ENCODE measurements around the gene CUL4B. TPM values are rescaled to one million over a fixed set of nuclear protein-coding genes. Genes with fewer than 3 reads are reported as not detected.
A peak's percentile ranks its signal among the peaks of the same experiment; 100 is the strongest.

Gene CUL4B
- 10 to 100 TPM; 38.7 to 45.5 (median 45.1) TPM for total RNA-seq

GRCh38 chrX:120560842-120561633 is at the start of gene CUL4B:
TSS of gene CUL4B (minus strand) at chrX:120560962. CDS start at chrX:120560638, 324 bp downstream.
- no peaks in the 10 kb centered on the region for H3K9me3 ChIP-seq
- H3K4me3 ChIP-seq, result peak within 1 kb of the TSS; percentile 55 to 80 (median 63)
- peak within 1 kb of the TSS; percentile 96 to 99 for H3K27ac ChIP-seq
- peaks cover 0 to 4% of the 10 kb centered on the region in 2 donors for H3K27me3 ChIP-seq
- H3K4me1 ChIP-seq, result peaks cover 3 to 4% of the 10 kb centered on the region in 2 donors
- intact Hi-C loops (cut with DNase I; ENCODE audit: low total_unique reads), result no loop called here
- TF ChIP-seq CTCF (IDR thresholded peaks at IDR 0.05), result no peak
- peak; percentile 39 for TF ChIP-seq POLR2A (IDR thresholded peaks at IDR 0.05)
- peak; percentile 47 to 79 (median 77) for TF ChIP-seq POLR2AphosphoS5 (IDR thresholded peaks at IDR 0.05)
- no peaks in the 10 kb centered on the region for H3K36me3 ChIP-seq
- peak; percentile 91 to 93 for DNase-seq (ENCODE audit: low spot score in 2 of 2)

- intact Hi-C loops (cut with DNase I; ENCODE audit: low total_unique reads), result no loop called here
- H3K4me3 ChIP-seq, result peak overlapping the region; percentile 58 to 72 (median 63)
- no peaks in the 10 kb centered on the region for H3K4me1 ChIP-seq
- TF ChIP-seq POLR2AphosphoS5 (IDR thresholded peaks at IDR 0.05), result no peak
- no peak for TF ChIP-seq CTCF (IDR thresholded peaks at IDR 0.05)
- no peak for TF ChIP-seq POLR2A (IDR thresholded peaks at IDR 0.05)
- no peaks in the 10 kb centered on the region for H3K36me3 ChIP-seq
- H3K9me3 ChIP-seq, result no peaks in the 10 kb centered on the region
- DNase-seq (ENCODE audit: low spot score in 2 of 2), result no peak
- peak overlapping the region; percentile 87 to 92 for H3K27ac ChIP-seq
- no peaks in the 10 kb centered on the region for H3K27me3 ChIP-seq
These were observed 43.6 kb upstream of the CUL4B start for GRCh38 chrX:120604361-120604782.

- TF ChIP-seq POLR2AphosphoS5 (IDR thresholded peaks at IDR 0.05) (peak; percentile 21 to 41 (median 36)), POLR2A (IDR thresholded peaks at IDR 0.05) (no peak), CTCF (IDR thresholded peaks at IDR 0.05) (no peak)
- DNase-seq (ENCODE audit: low spot score in 2 of 2), result peak; percentile 67 to 84
- Histone ChIP-seq H3K36me3 (no peaks in the 10 kb centered on the region), H3K27me3 (no peaks in the 10 kb centered on the region), H3K9me3 (no peaks in the 10 kb centered on the region), H3K4me1 (no peaks in the 10 kb centered on the region), H3K4me3 (peak within 1 kb of the TSS; percentile 58 to 72 (median 63)), H3K27ac (peak within 1 kb of the TSS; percentile 87 to 92)
- intact Hi-C loops (cut with DNase I; ENCODE audit: low total_unique reads), result no loop called here
These were observed 43.1 kb upstream of the CUL4B start, which contains the start of gene MCTS1 for GRCh38 chrX:120603707-120604360. TSS of gene MCTS1 (plus strand) at chrX:120604101. CDS start at chrX:120604237, 136 bp downstream.

- no peak overlapping the region for H3K27ac ChIP-seq
- no peaks in the 10 kb centered on the region for H3K4me1 ChIP-seq
- no peaks in the 10 kb centered on the region for H3K9me3 ChIP-seq
- no peak overlapping the region for H3K4me3 ChIP-seq
- no peaks in the 10 kb centered on the region for H3K36me3 ChIP-seq
- DNase-seq (ENCODE audit: low spot score in 2 of 2), result no peak
- no peak for TF ChIP-seq POLR2A (IDR thresholded peaks at IDR 0.05)
- no peak for TF ChIP-seq CTCF (IDR thresholded peaks at IDR 0.05)
- no peak for TF ChIP-seq POLR2AphosphoS5 (IDR thresholded peaks at IDR 0.05)
- no peaks in the 10 kb centered on the region for H3K27me3 ChIP-seq
- intact Hi-C loops (cut with DNase I; ENCODE audit: low total_unique reads), result no loop called here
These were observed 24.9 kb upstream of the CUL4B start for GRCh38 chrX:120585702-120586101.
